ENCODE measurements around the gene PCNX1.
A peak's percentile ranks its signal among the peaks of the same experiment; 100 is the strongest.

The PCNX1 gene

GRCh38 chr14:70885343-70886022 is 21.8 kb upstream of the PCNX1 start:
- H3K9me3 Mint-ChIP-seq: no peaks in the 10 kb centered on the region
- peak overlapping the region; percentile 60 for H3K4me3 Mint-ChIP-seq
- peak; percentile 83 for ATAC-seq

GRCh38 chr14:70886421-70887206 is 20.6 kb upstream of the PCNX1 start:
- H3K36me3 Mint-ChIP-seq: peaks cover 11% of the 10 kb centered on the region
- H3K27ac Mint-ChIP-seq: peak overlapping the region; percentile 90
- peak overlapping the region; percentile 60 for H3K4me3 Mint-ChIP-seq
- no peaks in the 10 kb centered on the region for H3K9me3 Mint-ChIP-seq
- ATAC-seq: peak; percentile 69
- DNase-seq (ENCODE audit: low spot score in 2 of 2): peak in 1 of 2 donors; percentile 88
- peaks cover 80% of the 10 kb centered on the region for H3K4me1 Mint-ChIP-seq

More at GRCh38 chr14:70885343-70886022, 21.8 kb upstream of the PCNX1 start:
- H3K27ac Mint-ChIP-seq: peak overlapping the region; percentile 90
- peaks cover 80% of the 10 kb centered on the region for H3K4me1 Mint-ChIP-seq
- peaks cover 11% of the 10 kb centered on the region for H3K36me3 Mint-ChIP-seq
- DNase-seq (ENCODE audit: low spot score in 2 of 2): peak in 1 of 2 donors; percentile 74

DNA sequence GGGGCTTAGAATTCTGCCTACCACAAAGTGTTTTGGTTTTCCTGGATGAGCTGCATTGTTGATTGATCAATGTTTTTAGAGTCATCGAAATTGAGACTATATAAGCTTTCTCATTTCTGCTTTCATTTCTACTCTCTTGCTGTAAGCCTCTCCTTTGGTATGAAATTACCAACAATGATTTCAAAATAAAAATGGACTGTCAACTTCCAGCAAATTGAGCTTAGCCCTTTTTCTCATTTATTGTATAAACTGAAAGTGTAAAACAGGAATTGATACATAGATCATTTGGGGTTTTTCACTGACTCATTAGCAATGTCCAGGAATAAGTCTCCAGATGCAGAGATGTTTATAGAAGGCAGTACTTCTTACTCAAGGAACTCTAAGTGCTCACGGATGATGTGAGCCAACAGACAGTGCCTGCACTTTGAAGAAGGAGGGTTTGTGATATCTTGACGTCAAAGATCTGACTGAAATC is 20.0 kb upstream of the PCNX1 start:
- Mint-ChIP-seq H3K4me3 (peak overlapping the region; percentile 60), H3K27ac (peak overlapping the region; percentile 90), H3K9me3 (no peaks in the 10 kb centered on the region), H3K4me1 (peaks cover 75% of the 10 kb centered on the region), H3K36me3 (peaks cover 11% of the 10 kb centered on the region)
- no peak for DNase-seq (ENCODE audit: low spot score in 2 of 2)
- peak; percentile 41 for ATAC-seq

GRCh38 chr14:70887737-70888499 is 19.3 kb upstream of the PCNX1 start:
- H3K9me3 Mint-ChIP-seq: no peaks in the 10 kb centered on the region
- no peak for ATAC-seq
- peak overlapping the region; percentile 90 for H3K27ac Mint-ChIP-seq
- H3K36me3 Mint-ChIP-seq: peaks cover 11% of the 10 kb centered on the region
- DNase-seq (ENCODE audit: low spot score in 2 of 2): no peak
- peak overlapping the region; percentile 60 for H3K4me3 Mint-ChIP-seq
- H3K4me1 Mint-ChIP-seq: peaks cover 74% of the 10 kb centered on the region

- H3K4me3 Mint-ChIP-seq: no peak overlapping the region
- no peaks in the 10 kb centered on the region for H3K9me3 Mint-ChIP-seq
- H3K36me3 Mint-ChIP-seq: peaks cover 11% of the 10 kb centered on the region
- no peak for ATAC-seq
- DNase-seq (ENCODE audit: low spot score in 2 of 2): no peak
- H3K27ac Mint-ChIP-seq: peak overlapping the region; percentile 46
- H3K4me1 Mint-ChIP-seq: peaks cover 74% of the 10 kb centered on the region
Measured at GRCh38 chr14:70888681-70889175, 18.5 kb upstream of the PCNX1 start.

GRCh38 chr14:70889555-70889954 is 17.7 kb upstream of the PCNX1 start:
- peaks cover 11% of the 10 kb centered on the region for H3K36me3 Mint-ChIP-seq
- peaks cover 74% of the 10 kb centered on the region for H3K4me1 Mint-ChIP-seq
- no peak overlapping the region for H3K4me3 Mint-ChIP-seq
- no peaks in the 10 kb centered on the region for H3K9me3 Mint-ChIP-seq
- H3K27ac Mint-ChIP-seq: peak overlapping the region; percentile 46
- DNase-seq (ENCODE audit: low spot score in 2 of 2) (no peak), ATAC-seq (no peak)

- DNase-seq (ENCODE audit: low spot score in 2 of 2): no peak
- Mint-ChIP-seq H3K4me1 (peaks cover 70% of the 10 kb centered on the region), H3K4me3 (no peak overlapping the region), H3K9me3 (no peaks in the 10 kb centered on the region), H3K27ac (no peak overlapping the region), H3K36me3 (peaks cover 11% of the 10 kb centered on the region)
- ATAC-seq: no peak
Measured at GRCh38 chr14:70890826-70891659, 16.2 kb upstream of the PCNX1 start.

DNA sequence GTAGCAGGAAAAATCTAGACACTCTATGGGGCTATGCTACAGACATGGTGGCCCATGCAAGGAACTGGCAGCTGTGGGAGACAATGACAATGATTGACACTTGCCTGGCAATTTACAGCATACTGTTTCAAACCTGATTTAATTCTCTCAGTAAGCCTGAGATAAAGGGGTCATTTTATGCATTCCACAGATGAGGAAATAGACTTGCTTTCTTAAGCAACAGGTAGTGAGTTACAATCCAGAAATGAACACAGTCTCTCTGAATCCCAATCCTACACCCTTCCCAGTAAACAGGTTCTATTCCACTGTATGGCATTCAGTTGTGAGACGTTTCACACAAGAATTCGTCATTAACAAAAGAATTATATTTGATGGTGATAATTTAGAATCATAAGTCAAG is 15.5 kb upstream of the PCNX1 start:
- Mint-ChIP-seq H3K36me3 (peaks cover 4% of the 10 kb centered on the region), H3K9me3 (peaks cover 3% of the 10 kb centered on the region), H3K27ac (no peak overlapping the region), H3K4me1 (peaks cover 64% of the 10 kb centered on the region), H3K4me3 (no peak overlapping the region)
- ATAC-seq: no peak
- DNase-seq (ENCODE audit: low spot score in 2 of 2): no peak

GRCh38 chr14:70893062-70893845 is 14.0 kb upstream of the PCNX1 start:
- Mint-ChIP-seq H3K36me3 (no peaks in the 10 kb centered on the region), H3K4me3 (peak overlapping the region; percentile 52), H3K9me3 (peaks cover 3% of the 10 kb centered on the region), H3K27ac (peak overlapping the region; percentile 72), H3K4me1 (peaks cover 59% of the 10 kb centered on the region)
- ATAC-seq (no peak), DNase-seq (ENCODE audit: low spot score in 2 of 2) (no peak)

- H3K36me3 Mint-ChIP-seq: no peaks in the 10 kb centered on the region
- H3K9me3 Mint-ChIP-seq: peaks cover 3% of the 10 kb centered on the region
- H3K27ac Mint-ChIP-seq: peak overlapping the region; percentile 72
- DNase-seq (ENCODE audit: low spot score in 2 of 2) (no peak), ATAC-seq (peak; percentile 55)
- peaks cover 59% of the 10 kb centered on the region for H3K4me1 Mint-ChIP-seq
- peak overlapping the region; percentile 52 for H3K4me3 Mint-ChIP-seq
Measured at GRCh38 chr14:70893858-70894291, 13.4 kb upstream of the PCNX1 start.

DNA sequence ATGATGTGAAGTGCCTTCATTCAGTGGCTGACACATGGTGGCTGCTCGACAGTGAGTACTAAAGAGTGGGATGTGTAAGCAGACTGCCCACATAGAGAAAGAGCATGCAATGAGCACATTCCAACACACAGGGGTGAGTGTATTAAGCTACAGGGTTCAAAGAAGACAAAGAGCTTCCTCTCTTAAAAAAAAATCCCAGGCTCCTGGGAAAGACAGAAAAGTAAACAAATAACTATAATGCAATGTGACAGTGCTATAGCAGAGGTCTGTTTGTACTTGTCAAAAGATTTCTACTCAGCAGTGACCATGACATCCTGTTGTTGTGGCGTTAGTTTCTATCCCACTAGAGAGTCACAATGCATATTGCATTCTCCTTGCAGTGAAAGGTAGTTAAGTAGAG is 12.4 kb upstream of the PCNX1 start:
- DNase-seq (ENCODE audit: low spot score in 2 of 2): no peak

GRCh38 chr14:70896317-70896716 is 10.9 kb upstream of the PCNX1 start:
- Mint-ChIP-seq H3K4me1 (peaks cover 50% of the 10 kb centered on the region), H3K4me3 (no peak overlapping the region), H3K27ac (no peak overlapping the region), H3K36me3 (no peaks in the 10 kb centered on the region), H3K9me3 (peaks cover 3% of the 10 kb centered on the region)
- DNase-seq (ENCODE audit: low spot score in 2 of 2) (no peak), ATAC-seq (no peak)

More for the DNA sequence above, 12.4 kb upstream of the PCNX1 start:
- Mint-ChIP-seq H3K36me3 (no peaks in the 10 kb centered on the region), H3K9me3 (peaks cover 3% of the 10 kb centered on the region), H3K4me3 (peak overlapping the region; percentile 52), H3K4me1 (peaks cover 53% of the 10 kb centered on the region), H3K27ac (no peak overlapping the region)
- ATAC-seq: peak; percentile 98

- Mint-ChIP-seq H3K4me1 (peaks cover 50% of the 10 kb centered on the region), H3K36me3 (no peaks in the 10 kb centered on the region), H3K4me3 (no peak overlapping the region), H3K27ac (no peak overlapping the region), H3K9me3 (peaks cover 3% of the 10 kb centered on the region)
- ATAC-seq: no peak
- DNase-seq (ENCODE audit: low spot score in 2 of 2): no peak
Measured at GRCh38 chr14:70896981-70897380, 10.3 kb upstream of the PCNX1 start.

GRCh38 chr14:70897464-70897863 is 9.8 kb upstream of the PCNX1 start:
- no peak for DNase-seq (ENCODE audit: low spot score in 2 of 2)
- Mint-ChIP-seq H3K36me3 (no peaks in the 10 kb centered on the region), H3K4me3 (no peak overlapping the region), H3K9me3 (peaks cover 3% of the 10 kb centered on the region), H3K4me1 (peaks cover 50% of the 10 kb centered on the region), H3K27ac (no peak overlapping the region)
- ATAC-seq: no peak
